ENCODE data around the gene SSBP2. TPM values are rescaled to one million over a fixed set of nuclear protein-coding genes. Genes with fewer than 3 reads are reported as not detected.

SSBP2 gene
- total RNA-seq = 10 to 100 TPM; 11.1 to 28.0 TPM

DNA sequence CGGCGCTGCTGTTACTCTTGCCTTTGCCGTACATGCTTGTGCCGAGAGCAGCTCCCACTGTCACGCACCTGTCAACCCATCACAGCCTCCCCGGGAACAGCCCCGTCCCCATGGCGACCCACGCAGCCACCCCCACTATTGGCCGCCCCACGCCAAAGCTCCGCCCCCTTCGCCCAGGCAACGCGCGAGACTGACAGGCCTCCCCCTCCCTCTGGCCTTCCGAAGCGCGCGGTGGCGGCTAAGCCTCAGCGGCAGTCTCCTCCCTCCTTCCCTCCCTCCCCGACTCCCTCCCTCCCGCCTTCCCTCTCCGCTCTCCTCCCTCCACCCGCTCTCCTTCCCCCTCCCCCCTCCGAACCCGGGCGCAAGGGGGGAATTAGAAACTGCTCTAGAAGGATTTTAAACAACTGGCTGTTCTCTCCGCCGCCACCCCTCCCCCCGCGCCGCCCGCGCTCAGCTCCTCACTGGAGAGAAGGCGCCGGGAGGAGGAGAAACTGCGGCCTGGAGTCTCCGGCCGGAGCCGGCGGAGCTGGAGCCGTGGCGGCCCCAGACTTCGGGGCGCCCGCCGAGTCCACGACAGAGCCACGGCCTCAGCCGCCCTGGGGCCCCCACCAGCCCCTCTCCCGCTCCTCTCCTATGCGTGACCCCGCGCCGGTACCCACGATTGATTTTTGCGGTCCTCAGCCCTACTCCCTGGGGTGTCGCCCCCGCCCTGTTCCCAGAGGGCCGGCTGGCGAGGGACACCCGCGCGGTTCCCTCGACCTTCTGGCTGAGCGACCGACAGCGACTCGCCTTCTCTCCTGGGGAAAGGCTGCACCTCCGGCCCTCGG, at the start of gene SSBP2:
Gene SSBP2 (minus strand): TSS at position 89 of the 827 bp plus-strand sequence. CDS start 55 bp downstream, at position 34.
- DNase-seq = peak; percentile 100

GRCh38 chr5:81795666-81796065, 44.8 kb upstream of the SSBP2 start:
- no peaks in the 10 kb centered on the region for H3K27me3 ChIP-seq
- no peak overlapping the region for H3K4me3 ChIP-seq
- no peak overlapping the region for H3K9ac ChIP-seq (ENCODE audit: low read depth in 2 of 2, low read length in 2 of 2)
- TF ChIP-seq, protein P1, sequence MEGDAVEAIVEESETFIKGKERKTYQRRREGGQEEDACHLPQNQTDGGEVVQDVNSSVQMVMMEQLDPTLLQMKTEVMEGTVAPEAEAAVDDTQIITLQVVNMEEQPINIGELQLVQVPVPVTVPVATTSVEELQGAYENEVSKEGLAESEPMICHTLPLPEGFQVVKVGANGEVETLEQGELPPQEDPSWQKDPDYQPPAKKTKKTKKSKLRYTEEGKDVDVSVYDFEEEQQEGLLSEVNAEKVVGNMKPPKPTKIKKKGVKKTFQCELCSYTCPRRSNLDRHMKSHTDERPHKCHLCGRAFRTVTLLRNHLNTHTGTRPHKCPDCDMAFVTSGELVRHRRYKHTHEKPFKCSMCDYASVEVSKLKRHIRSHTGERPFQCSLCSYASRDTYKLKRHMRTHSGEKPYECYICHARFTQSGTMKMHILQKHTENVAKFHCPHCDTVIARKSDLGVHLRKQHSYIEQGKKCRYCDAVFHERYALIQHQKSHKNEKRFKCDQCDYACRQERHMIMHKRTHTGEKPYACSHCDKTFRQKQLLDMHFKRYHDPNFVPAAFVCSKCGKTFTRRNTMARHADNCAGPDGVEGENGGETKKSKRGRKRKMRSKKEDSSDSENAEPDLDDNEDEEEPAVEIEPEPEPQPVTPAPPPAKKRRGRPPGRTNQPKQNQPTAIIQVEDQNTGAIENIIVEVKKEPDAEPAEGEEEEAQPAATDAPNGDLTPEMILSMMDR (IDR thresholded peaks at IDR 0.05) = no peak
- no peak for DNase-seq
- H3K4me1 ChIP-seq = no peaks in the 10 kb centered on the region
- H3K36me3 ChIP-seq = no peaks in the 10 kb centered on the region
- no peak overlapping the region for H3K27ac ChIP-seq
- no peaks in the 10 kb centered on the region for H3K9me3 ChIP-seq
- intact Hi-C loops (cut with DNase I) = no loop called here

More for the DNA sequence above, at the start of gene SSBP2:
- H3K36me3 ChIP-seq = no peaks in the 10 kb centered on the region
- no peaks in the 10 kb centered on the region for H3K9me3 ChIP-seq
- intact Hi-C loops (cut with DNase I) = loop anchor here (1.0 to 10.0 kb wide), 4 partner anchors 36 to 414 kb away; no protein-coding TSS in a partner anchor
- peak within 1 kb of the TSS; percentile 64 for H3K4me3 ChIP-seq
- H3K27me3 ChIP-seq = no peaks in the 10 kb centered on the region
- TF ChIP-seq, protein P1 (IDR thresholded peaks at IDR 0.05) = no peak
- H3K27ac ChIP-seq = peak within 1 kb of the TSS; percentile 84
- H3K9ac ChIP-seq (ENCODE audit: low read depth in 2 of 2, low read length in 2 of 2) = peak within 1 kb of the TSS; percentile 71 to 87
- H3K4me1 ChIP-seq = no peaks in the 10 kb centered on the region

GRCh38 chr5:81794226-81794625, 43.3 kb upstream of the SSBP2 start:
- DNase-seq = no peak
- no peak overlapping the region for H3K9ac ChIP-seq (ENCODE audit: low read depth in 2 of 2, low read length in 2 of 2)
- H3K4me1 ChIP-seq = no peaks in the 10 kb centered on the region
- H3K27me3 ChIP-seq = no peaks in the 10 kb centered on the region
- no peaks in the 10 kb centered on the region for H3K36me3 ChIP-seq
- TF ChIP-seq, protein P1 (IDR thresholded peaks at IDR 0.05) = no peak
- H3K9me3 ChIP-seq = no peaks in the 10 kb centered on the region
- intact Hi-C loops (cut with DNase I) = no loop called here
- no peak overlapping the region for H3K27ac ChIP-seq
- H3K4me3 ChIP-seq = no peak overlapping the region

DNA sequence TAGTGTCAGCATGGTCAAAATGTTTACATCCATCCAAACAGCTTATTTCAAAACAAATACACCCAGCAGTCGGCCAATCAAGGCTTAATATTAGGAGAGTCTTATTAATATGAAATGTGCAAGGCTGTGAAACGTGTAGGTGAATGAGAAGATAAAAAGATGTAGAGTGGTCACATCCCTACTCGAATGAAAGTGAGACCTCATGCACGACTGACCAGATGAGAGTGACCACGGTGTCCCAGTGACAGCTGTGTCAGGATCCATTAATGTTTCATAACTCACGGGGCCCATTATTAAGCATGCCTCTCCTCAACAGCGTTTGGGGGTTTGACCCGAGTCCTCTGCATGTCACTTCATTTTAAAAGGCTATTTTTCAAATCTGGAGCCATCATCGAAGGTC, 39.4 kb upstream of the SSBP2 start:
- Histone ChIP-seq H3K36me3 (no peaks in the 10 kb centered on the region), H3K4me1 (no peaks in the 10 kb centered on the region), H3K9ac (ENCODE audit: low read depth in 2 of 2, low read length in 2 of 2) (no peak overlapping the region), H3K27me3 (no peaks in the 10 kb centered on the region), H3K4me3 (no peak overlapping the region), H3K9me3 (no peaks in the 10 kb centered on the region), H3K27ac (no peak overlapping the region)
- no peak for DNase-seq
- TF ChIP-seq, protein P1 (IDR thresholded peaks at IDR 0.05) = no peak
- intact Hi-C loops (cut with DNase I) = no loop called here

DNA sequence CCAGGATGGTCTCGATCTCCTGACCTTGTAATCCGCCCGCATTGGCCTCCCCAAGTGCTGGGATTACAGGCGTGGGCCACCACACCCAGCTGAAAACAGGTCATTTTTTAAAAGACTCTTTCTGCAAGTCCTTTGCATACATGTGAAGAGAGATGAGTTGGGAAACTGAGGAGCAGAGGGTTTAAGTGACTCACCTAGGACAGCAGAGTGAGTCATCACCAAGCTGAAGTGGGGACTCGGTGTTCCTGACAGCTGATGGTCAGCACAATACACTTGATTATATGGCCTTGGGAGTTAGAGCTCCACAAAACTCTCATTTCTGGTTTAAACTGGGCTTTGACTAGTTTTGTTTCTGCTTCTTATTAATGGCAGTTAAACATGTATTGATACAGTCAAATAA, 38.1 kb upstream of the SSBP2 start:
- Histone ChIP-seq H3K9me3 (no peaks in the 10 kb centered on the region), H3K27ac (no peak overlapping the region), H3K9ac (ENCODE audit: low read depth in 2 of 2, low read length in 2 of 2) (no peak overlapping the region), H3K4me3 (no peak overlapping the region), H3K36me3 (no peaks in the 10 kb centered on the region), H3K27me3 (no peaks in the 10 kb centered on the region), H3K4me1 (no peaks in the 10 kb centered on the region)
- TF ChIP-seq, protein P1 (IDR thresholded peaks at IDR 0.05) = no peak
- intact Hi-C loops (cut with DNase I) = loop anchor here (5.0 kb wide), 1 partner anchor 58 kb away; no protein-coding TSS in a partner anchor
- DNase-seq = no peak

Data from colonic mucosa (tissue), 4 donors.